Activated T-helper 17 cell treated with anti-CD3 and anti-CD28 coated beads, Interleukin-2, amount 50 U/mL, for 72 hours (primary cell): ENCODE results near the gene TXNDC5. TPM values are rescaled to one million over a fixed set of nuclear protein-coding genes. Genes with fewer than 3 reads are reported as not detected.

ENCODE experiments used
- ATAC-seq: fragments of 150-1000 bp; cut with Tn5 transposase; replicated peaks from 2 replicates; pipeline ENCODE4 v1.10.0; 2021; ENCODE audit warnings: mild to moderate bottlenecking, moderate library complexity
- H3K27ac Mint-ChIP-seq: one replicate; pipeline ENCODE4 v1.8.0; 2022; ENCODE audit warnings: mixed read lengths
- H3K27me3 Mint-ChIP-seq: one replicate; pipeline ENCODE4 v1.8.0; 2022; ENCODE audit warnings: mixed read lengths
- H3K36me3 Mint-ChIP-seq: one replicate; pipeline ENCODE4 v1.8.0; 2022; ENCODE audit warnings: low read depth, mild to moderate bottlenecking, mixed read lengths
- H3K4me1 Mint-ChIP-seq: one replicate; pipeline ENCODE4 v1.8.0; 2022; ENCODE audit warnings: mixed read lengths
- H3K4me3 Mint-ChIP-seq: one replicate; pipeline ENCODE4 v1.8.0; 2022; ENCODE audit warnings: mild to moderate bottlenecking, mixed read lengths
- H3K9me3 Mint-ChIP-seq: one replicate; pipeline ENCODE4 v1.8.0; 2022; ENCODE audit warnings: mixed read lengths
- total RNA-seq, 2 donors: library from RNA; stranded (reverse); gene quantifications; one replicate each; pipeline ENCODE4 v1.2.3, GENCODE V29; 2022

Gene TXNDC5
- total RNA-seq, 2 donors from 2014 or later: 48.3 to 95.0 TPM

DNA sequence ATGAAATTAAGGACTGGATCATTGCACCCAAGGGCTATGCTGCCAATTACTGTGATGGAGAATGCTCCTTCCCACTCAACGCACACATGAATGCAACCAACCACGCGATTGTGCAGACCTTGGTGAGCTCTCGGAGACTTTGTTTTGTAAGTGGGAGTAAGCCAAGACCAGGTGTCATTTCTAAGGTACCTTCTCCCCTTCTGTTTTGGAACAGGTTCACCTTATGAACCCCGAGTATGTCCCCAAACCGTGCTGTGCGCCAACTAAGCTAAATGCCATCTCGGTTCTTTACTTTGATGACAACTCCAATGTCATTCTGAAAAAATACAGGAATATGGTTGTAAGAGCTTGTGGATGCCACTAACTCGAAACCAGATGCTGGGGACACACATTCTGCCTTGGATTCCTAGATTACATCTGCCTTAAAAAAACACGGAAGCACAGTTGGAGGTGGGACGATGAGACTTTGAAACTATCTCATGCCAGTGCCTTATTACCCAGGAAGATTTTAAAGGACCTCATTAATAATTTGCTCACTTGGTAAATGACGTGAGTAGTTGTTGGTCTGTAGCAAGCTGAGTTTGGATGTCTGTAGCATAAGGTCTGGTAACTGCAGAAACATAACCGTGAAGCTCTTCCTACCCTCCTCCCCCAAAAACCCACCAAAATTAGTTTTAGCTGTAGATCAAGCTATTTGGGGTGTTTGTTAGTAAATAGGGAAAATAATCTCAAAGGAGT lies 30.4 kb downstream of the TXNDC5 start:
- Mint-ChIP-seq H3K27ac (no peak overlapping the region), H3K4me3 (no peak overlapping the region), H3K9me3 (no peaks in the 10 kb centered on the region), H3K27me3 (no peaks in the 10 kb centered on the region), H3K4me1 (no peaks in the 10 kb centered on the region), H3K36me3 (peaks cover 53% of the 10 kb centered on the region)
- ATAC-seq: no peak

DNA sequence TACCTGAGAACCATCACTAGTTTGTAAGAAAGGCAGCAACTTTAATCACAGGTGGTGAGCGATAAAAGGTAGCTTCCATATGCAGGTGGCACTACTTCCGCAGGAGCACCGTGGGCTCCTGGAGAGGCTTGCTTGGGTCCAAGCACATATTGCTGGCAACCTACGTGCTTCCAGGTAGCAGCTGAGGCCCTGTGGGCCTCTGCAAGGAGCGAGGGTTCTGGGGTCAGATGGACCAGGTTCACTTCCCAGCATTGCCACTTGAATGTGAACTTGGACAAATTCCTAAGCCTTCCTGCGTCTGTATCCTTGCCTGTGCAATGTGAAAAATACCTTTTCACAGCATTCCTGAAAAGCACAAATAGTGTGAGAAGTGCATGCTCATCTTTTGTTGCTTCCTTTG lies 31.0 kb downstream of the TXNDC5 start:
- H3K27me3 Mint-ChIP-seq: no peaks in the 10 kb centered on the region

GRCh38 chr6:7879043-7879442 lies 31.5 kb downstream of the TXNDC5 start:
- Mint-ChIP-seq H3K36me3 (peaks cover 42% of the 10 kb centered on the region), H3K4me3 (no peak overlapping the region), H3K4me1 (no peaks in the 10 kb centered on the region), H3K27ac (no peak overlapping the region), H3K27me3 (no peaks in the 10 kb centered on the region), H3K9me3 (no peaks in the 10 kb centered on the region)
- no peak for ATAC-seq

More for the DNA sequence above, 31.0 kb downstream of the TXNDC5 start:
- ATAC-seq: no peak
- Mint-ChIP-seq H3K9me3 (no peaks in the 10 kb centered on the region), H3K4me3 (no peak overlapping the region), H3K4me1 (no peaks in the 10 kb centered on the region), H3K27ac (no peak overlapping the region), H3K36me3 (peaks cover 48% of the 10 kb centered on the region)

- peaks cover 37% of the 10 kb centered on the region for H3K36me3 Mint-ChIP-seq
- H3K27me3 Mint-ChIP-seq: no peaks in the 10 kb centered on the region
- H3K9me3 Mint-ChIP-seq: no peaks in the 10 kb centered on the region
- no peak overlapping the region for H3K4me3 Mint-ChIP-seq
- H3K4me1 Mint-ChIP-seq: no peaks in the 10 kb centered on the region
- no peak for ATAC-seq
- H3K27ac Mint-ChIP-seq: no peak overlapping the region
These were observed 32.1 kb downstream of the TXNDC5 start for GRCh38 chr6:7878401-7878964.

- Mint-ChIP-seq H3K9me3 (no peaks in the 10 kb centered on the region), H3K27ac (no peak overlapping the region), H3K4me1 (no peaks in the 10 kb centered on the region), H3K36me3 (no peaks in the 10 kb centered on the region), H3K4me3 (no peak overlapping the region), H3K27me3 (peaks cover 8% of the 10 kb centered on the region)
- ATAC-seq: no peak
These were observed 41.7 kb downstream of the TXNDC5 start for GRCh38 chr6:7868926-7869325.

GRCh38 chr6:7866526-7866925 lies 44.1 kb downstream of the TXNDC5 start:
- H3K27ac Mint-ChIP-seq: no peak overlapping the region
- no peaks in the 10 kb centered on the region for H3K4me1 Mint-ChIP-seq
- H3K36me3 Mint-ChIP-seq: no peaks in the 10 kb centered on the region
- ATAC-seq: no peak
- H3K4me3 Mint-ChIP-seq: no peak overlapping the region
- H3K9me3 Mint-ChIP-seq: no peaks in the 10 kb centered on the region
- peaks cover 8% of the 10 kb centered on the region for H3K27me3 Mint-ChIP-seq

DNA sequence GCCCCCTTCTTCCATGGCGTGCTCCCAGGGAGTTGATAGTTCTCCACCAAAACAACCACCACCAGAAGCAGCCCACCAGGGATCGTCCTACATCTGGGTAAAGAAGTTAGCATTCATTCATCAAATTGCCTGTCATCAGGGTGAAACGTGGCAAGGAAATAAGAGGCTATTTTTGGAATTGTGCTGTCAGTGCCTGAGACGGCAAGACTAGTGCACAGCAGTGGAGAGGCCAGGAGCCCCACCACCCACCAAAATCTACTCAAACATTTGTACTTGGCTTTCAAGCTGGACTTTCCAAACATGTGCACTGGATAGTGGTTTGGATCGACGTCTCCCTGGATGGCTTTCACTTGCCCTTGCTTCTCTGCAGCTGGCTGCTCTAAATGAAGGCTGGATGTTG lies 44.8 kb downstream of the TXNDC5 start:
- peaks cover 6% of the 10 kb centered on the region for H3K27me3 Mint-ChIP-seq
- H3K9me3 Mint-ChIP-seq: no peaks in the 10 kb centered on the region
- H3K4me1 Mint-ChIP-seq: no peaks in the 10 kb centered on the region
- ATAC-seq: no peak
- H3K36me3 Mint-ChIP-seq: no peaks in the 10 kb centered on the region
- no peak overlapping the region for H3K27ac Mint-ChIP-seq
- no peak overlapping the region for H3K4me3 Mint-ChIP-seq

- no peak overlapping the region for H3K4me3 Mint-ChIP-seq
- no peak for ATAC-seq
- no peaks in the 10 kb centered on the region for H3K4me1 Mint-ChIP-seq
- peaks cover 3% of the 10 kb centered on the region for H3K27me3 Mint-ChIP-seq
- no peaks in the 10 kb centered on the region for H3K9me3 Mint-ChIP-seq
- H3K27ac Mint-ChIP-seq: no peak overlapping the region
- H3K36me3 Mint-ChIP-seq: no peaks in the 10 kb centered on the region
These were observed 51.0 kb downstream of the TXNDC5 start for GRCh38 chr6:7859591-7859990.

DNA sequence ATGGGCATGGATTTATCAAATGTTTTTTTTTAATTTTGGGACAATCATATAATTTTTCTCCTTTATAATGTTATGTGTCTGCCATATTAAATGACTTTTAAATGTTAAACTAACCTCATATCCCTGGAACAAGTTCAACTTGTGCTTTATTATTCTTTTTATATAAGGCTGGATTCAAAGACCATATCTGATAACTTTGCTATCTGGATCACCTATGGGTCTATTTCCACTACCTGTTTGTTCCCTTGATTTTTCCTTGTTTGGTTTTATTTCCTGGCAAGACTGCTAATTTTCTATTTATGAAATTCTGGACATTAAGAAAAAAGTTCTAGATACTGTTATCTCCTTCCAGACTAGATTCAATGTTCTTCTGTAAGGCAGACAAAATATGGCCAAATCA lies 58.8 kb downstream of the TXNDC5 start:
- no peak for ATAC-seq
- H3K9me3 Mint-ChIP-seq: peaks cover 9% of the 10 kb centered on the region

DNA sequence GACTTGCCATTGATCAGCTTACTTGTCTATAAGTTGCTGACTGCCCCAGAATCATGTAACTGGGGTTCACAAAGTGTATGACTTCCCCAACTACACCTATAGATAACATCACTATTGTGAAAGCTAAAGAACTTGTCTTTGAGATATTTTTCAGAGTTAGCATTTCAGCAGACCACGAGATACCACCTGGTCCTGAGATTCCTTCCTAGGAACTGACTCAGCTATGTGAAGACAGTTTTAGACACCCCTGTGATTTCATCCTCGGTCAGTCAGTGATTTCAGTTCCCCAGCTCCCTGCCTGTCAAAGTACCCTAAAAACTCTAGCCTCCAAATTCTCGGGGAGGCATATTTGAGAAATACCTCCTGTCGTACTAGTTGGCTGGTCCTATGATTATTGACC lies 62.4 kb downstream of the TXNDC5 start:
- Mint-ChIP-seq H3K27me3 (peaks cover 10% of the 10 kb centered on the region), H3K4me1 (no peaks in the 10 kb centered on the region), H3K36me3 (no peaks in the 10 kb centered on the region), H3K27ac (no peak overlapping the region), H3K9me3 (peaks cover 9% of the 10 kb centered on the region), H3K4me3 (no peak overlapping the region)
- no peak for ATAC-seq

More for the DNA sequence above, 58.8 kb downstream of the TXNDC5 start:
- Mint-ChIP-seq H3K27ac (no peak overlapping the region), H3K4me1 (no peaks in the 10 kb centered on the region), H3K4me3 (no peak overlapping the region), H3K27me3 (peaks cover 3% of the 10 kb centered on the region), H3K36me3 (no peaks in the 10 kb centered on the region)

GRCh38 chr6:7846966-7847818 lies 63.4 kb downstream of the TXNDC5 start:
- peaks cover 10% of the 10 kb centered on the region for H3K27me3 Mint-ChIP-seq
- H3K9me3 Mint-ChIP-seq: peaks cover 4% of the 10 kb centered on the region
- no peak overlapping the region for H3K4me3 Mint-ChIP-seq
- H3K36me3 Mint-ChIP-seq: no peaks in the 10 kb centered on the region
- ATAC-seq: no peak
- no peaks in the 10 kb centered on the region for H3K4me1 Mint-ChIP-seq
- H3K27ac Mint-ChIP-seq: no peak overlapping the region

- Mint-ChIP-seq H3K4me1 (no peaks in the 10 kb centered on the region), H3K36me3 (no peaks in the 10 kb centered on the region), H3K27ac (no peak overlapping the region), H3K4me3 (no peak overlapping the region), H3K27me3 (peaks cover 19% of the 10 kb centered on the region), H3K9me3 (no peaks in the 10 kb centered on the region)
- ATAC-seq: no peak
These were observed 68.7 kb downstream of the TXNDC5 start for GRCh38 chr6:7841781-7842468.

GRCh38 chr6:7836371-7837026 lies 74.1 kb downstream of the TXNDC5 start:
- ATAC-seq: no peak
- peaks cover 30% of the 10 kb centered on the region for H3K27me3 Mint-ChIP-seq

DNA sequence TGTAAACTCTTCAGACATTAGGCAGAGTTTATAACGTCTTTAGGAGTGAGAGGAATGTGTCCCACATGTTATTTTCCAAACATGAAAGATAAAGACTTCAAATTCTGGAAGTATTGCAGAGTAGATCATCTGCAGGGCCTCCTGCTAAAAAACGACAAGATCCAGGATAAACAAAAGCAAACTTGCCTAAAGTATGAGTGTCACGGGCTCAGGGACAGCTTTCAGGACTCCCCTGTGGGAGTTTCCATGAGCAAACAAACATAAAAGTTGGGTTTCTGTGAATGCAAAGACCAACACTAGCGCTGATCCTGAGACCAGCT lies 76.9 kb downstream of the TXNDC5 start:
- Mint-ChIP-seq H3K27me3 (peaks cover 37% of the 10 kb centered on the region), H3K36me3 (no peaks in the 10 kb centered on the region), H3K9me3 (peaks cover 3% of the 10 kb centered on the region), H3K4me1 (no peaks in the 10 kb centered on the region), H3K4me3 (no peak overlapping the region), H3K27ac (no peak overlapping the region)
- no peak for ATAC-seq

More at GRCh38 chr6:7836371-7837026, 74.1 kb downstream of the TXNDC5 start:
- no peaks in the 10 kb centered on the region for H3K9me3 Mint-ChIP-seq
- no peaks in the 10 kb centered on the region for H3K36me3 Mint-ChIP-seq
- no peak overlapping the region for H3K27ac Mint-ChIP-seq
- no peak overlapping the region for H3K4me3 Mint-ChIP-seq
- H3K4me1 Mint-ChIP-seq: no peaks in the 10 kb centered on the region
